OCI-LY3 (cell line): Measurements from ENCODE around the gene ANKRD63.

ENCODE experiments used
- H2AFZ ChIP-seq: fragments of 200-600, 300-600 bp; shearing (Covaris generic); 2 replicates; pipeline ENCODE4 v1.6.0; 2014; ENCODE audit warnings: antibody characterized with exemption, low read depth, low read length
- H3K27ac ChIP-seq: fragments of 200-600, 300-600 bp; sonication (generic); 2 replicates; pipeline ENCODE4 v1.5.1; 2014; ENCODE audit warnings: mild to moderate bottlenecking, low read length, moderate library complexity, mixed read lengths
- H3K27me3 ChIP-seq: fragments of 200-600, 300-600 bp; sonication (generic); 2 replicates; pipeline ENCODE4 v1.6.1; 2014; ENCODE audit warnings: low read depth, low read length, mixed read lengths
- H3K36me3 ChIP-seq: fragments of 200-600, 300-600 bp; sonication (generic); replicated peaks from 2 replicates; pipeline ENCODE3; 2014; ENCODE audit warnings: low read depth, low read length, mixed read lengths
- H3K4me1 ChIP-seq: fragments of 300-600, 200-600 bp; sonication (generic); 2 replicates; pipeline ENCODE4 v1.6.1; 2014; ENCODE audit warnings: low read length, mixed read lengths
- H3K4me2 ChIP-seq: fragments of 200-600, 300-600 bp; sonication (generic); 2 replicates; pipeline ENCODE4 v1.6.1; 2014; ENCODE audit warnings: low read length, mixed read lengths
- H3K4me3 ChIP-seq: fragments of 300-600, 200-600 bp; sonication (generic); 2 replicates; pipeline ENCODE4 v1.5.1; 2014; ENCODE audit warnings: antibody characterized with exemption, mild to moderate bottlenecking, low read length, moderate library complexity
- H3K79me2 ChIP-seq: fragments of 300-600, 200-600 bp; shearing (Covaris generic); 2 replicates; pipeline ENCODE4 v1.6.1; 2014; ENCODE audit warnings: mild to moderate bottlenecking, low read length, mixed read lengths
- H3K9ac ChIP-seq: fragments of 300-600, 200-600 bp; shearing (Covaris generic); 2 replicates; pipeline ENCODE4 v1.6.0; 2014; ENCODE audit warnings: mild to moderate bottlenecking, low read length, moderate library complexity
- H3K9me3 ChIP-seq: fragments of 200-600, 300-600 bp; shearing (Covaris generic); 2 replicates; pipeline ENCODE4 v1.6.1; 2014; ENCODE audit warnings: low read length, mixed read lengths; ENCODE audit not compliant: insufficient read depth
- H4K20me1 ChIP-seq: fragments of 200-600, 300-600 bp; sonication (generic); 2 replicates; pipeline ENCODE4 v1.6.1; 2016; ENCODE audit warnings: low read length, mixed read lengths; ENCODE audit not compliant: insufficient read depth
- CTCF ChIP-seq: fragments of 200-600, 300-600 bp; sonication (generic); IDR thresholded peaks from 2 replicates; pipeline ENCODE4 v1.5.1; 2014; ENCODE audit warnings: antibody characterized with exemption, low read length, low read depth
- EZH2phosphoT487 ChIP-seq: fragments of 200-600 bp; shearing (Covaris generic); IDR thresholded peaks from 2 replicates; pipeline ENCODE4 v1.6.1; 2018; ENCODE audit warnings: antibody characterized with exemption, mixed run types, low read depth

Gene ANKRD63

GRCh38 chr15:40292246-40292645, 9.4 kb upstream of the ANKRD63 start:
- no peak overlapping the region for H3K4me2 ChIP-seq
- no peaks in the 10 kb centered on the region for H3K4me1 ChIP-seq
- no peak overlapping the region for H3K4me3 ChIP-seq
- TF ChIP-seq EZH2phosphoT487 = no peak
- TF ChIP-seq CTCF = no peak
- H3K27me3 ChIP-seq = no peaks in the 10 kb centered on the region
- H4K20me1 ChIP-seq = no peaks in the 10 kb centered on the region
- no peak overlapping the region for H2AFZ ChIP-seq
- H3K36me3 ChIP-seq = no peaks in the 10 kb centered on the region
- no peak overlapping the region for H3K27ac ChIP-seq
- H3K9me3 ChIP-seq = no peaks in the 10 kb centered on the region
- no peak overlapping the region for H3K9ac ChIP-seq
- no peaks in the 10 kb centered on the region for H3K79me2 ChIP-seq

- no peak for TF ChIP-seq EZH2phosphoT487
- TF ChIP-seq CTCF = no peak
- Histone ChIP-seq H3K4me1 (no peaks in the 10 kb centered on the region), H3K4me3 (no peak overlapping the region), H2AFZ (no peak overlapping the region), H3K36me3 (no peaks in the 10 kb centered on the region), H3K9ac (no peak overlapping the region), H3K79me2 (no peaks in the 10 kb centered on the region), H3K4me2 (no peak overlapping the region), H3K27me3 (no peaks in the 10 kb centered on the region), H3K27ac (no peak overlapping the region), H3K9me3 (no peaks in the 10 kb centered on the region), H4K20me1 (no peaks in the 10 kb centered on the region)
Observed at GRCh38 chr15:40290918-40291574, 8.2 kb upstream of the ANKRD63 start.

GRCh38 chr15:40290545-40290917, 7.7 kb upstream of the ANKRD63 start:
- peaks cover 5% of the 10 kb centered on the region for H3K4me1 ChIP-seq
- H3K9me3 ChIP-seq = no peaks in the 10 kb centered on the region
- H3K9ac ChIP-seq = no peak overlapping the region
- no peak overlapping the region for H3K4me2 ChIP-seq
- no peak overlapping the region for H2AFZ ChIP-seq
- TF ChIP-seq CTCF (no peak), EZH2phosphoT487 (no peak)
- H4K20me1 ChIP-seq = no peaks in the 10 kb centered on the region
- H3K36me3 ChIP-seq = no peaks in the 10 kb centered on the region
- H3K27me3 ChIP-seq = no peaks in the 10 kb centered on the region
- no peak overlapping the region for H3K4me3 ChIP-seq
- no peak overlapping the region for H3K27ac ChIP-seq
- no peaks in the 10 kb centered on the region for H3K79me2 ChIP-seq

GRCh38 chr15:40289140-40289775, 6.4 kb upstream of the ANKRD63 start:
- Histone ChIP-seq H3K9me3 (no peaks in the 10 kb centered on the region), H3K4me2 (no peak overlapping the region), H3K27me3 (no peaks in the 10 kb centered on the region), H2AFZ (no peak overlapping the region), H4K20me1 (no peaks in the 10 kb centered on the region), H3K36me3 (no peaks in the 10 kb centered on the region), H3K27ac (no peak overlapping the region), H3K79me2 (no peaks in the 10 kb centered on the region), H3K4me3 (no peak overlapping the region), H3K9ac (no peak overlapping the region), H3K4me1 (peaks cover 14% of the 10 kb centered on the region)
- TF ChIP-seq EZH2phosphoT487 (no peak), CTCF (peak; percentile 10; the same call in 1 of the 2 replicates)
